CD4-positive, alpha-beta memory T cell (primary cell): Measurements from ENCODE around the gene OBSCN. TPM values are rescaled to one million over a fixed set of nuclear protein-coding genes. Genes with fewer than 3 reads are reported as not detected.

Experiments used
- CTCF ChIA-PET: fragments of 350-600 bp; sonication (Branson Sonifier 250); formaldehyde crosslinking; loops from one replicate; lab custom pipeline; 2021; ENCODE audit warnings: inconsistent platforms; ENCODE audit not compliant: partially characterized antibody; lab: Charles Lee
- POLR2A ChIA-PET: fragments of 350-600 bp; sonication (Branson Sonifier 250); formaldehyde crosslinking; loops from one replicate; lab custom pipeline; 2021; ENCODE audit not compliant: partially characterized antibody; lab: Charles Lee
- DNase-seq, 5 donors: peaks; one replicate each; pipeline versions ENCODE4 v3.0.0 to v3.0.0-alpha.2; 2020 to 2022; ENCODE audit warnings: mixed read lengths in 1 of 5
- H3K27ac ChIP-seq: one replicate; pipeline ENCODE4 v1.7.0; 2013; ENCODE audit warnings: low read depth, low read length
- H3K27me3 ChIP-seq: 2 replicates; pipeline ENCODE4 v1.7.0; 2013; ENCODE audit warnings: mild to moderate bottlenecking, low read length, moderate library complexity; ENCODE audit not compliant: insufficient read depth
- H3K36me3 ChIP-seq: 2 replicates; pipeline ENCODE4 v1.7.0; 2013; ENCODE audit warnings: mild to moderate bottlenecking, low read length, moderate library complexity; ENCODE audit not compliant: insufficient read depth
- H3K4me1 ChIP-seq: 2 replicates; pipeline ENCODE4 v1.7.0; 2013; ENCODE audit warnings: mild to moderate bottlenecking, low read length, moderate library complexity; ENCODE audit not compliant: insufficient read depth
- H3K4me3 ChIP-seq, 2 donors: one replicate each; pipeline ENCODE4 v1.7.0; 2013; ENCODE audit warnings: low read length in 2 of 2, mild to moderate bottlenecking in 1 of 2
- H3K9me3 ChIP-seq, 2 donors: one replicate each; pipeline ENCODE4 v1.7.0; 2013; ENCODE audit warnings: low read length in 2 of 2, control low read depth in 1 of 2; ENCODE audit not compliant: control insufficient read depth in 1 of 2
- H3K27ac Mint-ChIP-seq, 7 donors: one replicate each; pipeline ENCODE4 v1.8.0; 2020 to 2021; ENCODE audit warnings: mixed read lengths in 7 of 7, mild to moderate bottlenecking in 6 of 7, inconsistent platforms in 3 of 7, moderate library complexity in 3 of 7
- H3K27me3 Mint-ChIP-seq, 2 donors: one replicate each; pipeline ENCODE4 v1.8.0; 2020 to 2021; ENCODE audit warnings: mixed read lengths in 2 of 2
- H3K36me3 Mint-ChIP-seq, 2 donors: one replicate each; pipeline ENCODE4 v1.8.0; 2020 to 2021; ENCODE audit warnings: mixed read lengths in 2 of 2, inconsistent platforms in 1 of 2, mild to moderate bottlenecking in 1 of 2
- H3K4me1 Mint-ChIP-seq, 4 donors: one replicate each; pipeline ENCODE4 v1.8.0; 2020 to 2021; ENCODE audit warnings: mixed read lengths in 4 of 4, mild to moderate bottlenecking in 1 of 4
- H3K4me3 Mint-ChIP-seq, 8 donors: one replicate each; pipeline ENCODE4 v1.8.0; 2020 to 2021; ENCODE audit warnings: mixed read lengths in 8 of 8, mild to moderate bottlenecking in 7 of 8, moderate library complexity in 6 of 8, inconsistent platforms in 3 of 8
- H3K9me3 Mint-ChIP-seq, 8 donors: one replicate each; pipeline ENCODE4 v1.8.0; 2020 to 2021; ENCODE audit warnings: mixed read lengths in 8 of 8, mild to moderate bottlenecking in 5 of 8, inconsistent platforms in 3 of 8, moderate library complexity in 1 of 8
- intact Hi-C: fragments of 100-400 bp; cut with micrococcal nuclease; formaldehyde crosslinking; loops from one replicate; pipeline ENCODE4 v1.15.1; 2023
- polyA plus RNA-seq, 2 donors: library from polyadenylated mRNA; unstranded; fragments of 300-500 nt; fragmentation: Illumina TruSeq; gene quantifications; one replicate each; pipeline ENCODE4 v1.2.3, GENCODE V29; 2021
- total RNA-seq, 2 experiments: library from RNA; stranded (reverse); gene quantifications; one replicate each; pipeline ENCODE4 v1.2.3, GENCODE V29; 2021

OBSCN gene
- total and polyA plus RNA-seq, 4 experiments from 2014 or later, result 0.19 to 91.4 (median 39.8) TPM

- ChIA-PET POLR2A (no interaction called here), CTCF (interaction anchor here (0.6 to 2.0 kb wide), 3 partner anchors 9 to 18 kb away, joined by 3 to 5 read pairs (median 4); no protein-coding TSS in a partner anchor)
- Histone ChIP-seq H3K27me3 (no peaks in the 10 kb centered on the region), H3K9me3 (no peaks in the 10 kb centered on the region), H3K27ac (no peak overlapping the region), H3K4me1 (no peaks in the 10 kb centered on the region), H3K4me3 (no peak overlapping the region), H3K36me3 (no peaks in the 10 kb centered on the region)
- Mint-ChIP-seq H3K36me3 (peaks cover 3 to 13% of the 10 kb centered on the region in 2 donors), H3K9me3 (peaks cover 0 to 5% (median 0%) of the 10 kb centered on the region in 8 donors), H3K27ac (no peak overlapping the region), H3K4me1 (peaks cover 0 to 2% (median 0%) of the 10 kb centered on the region in 4 donors), H3K27me3 (peaks cover 0 to 2% of the 10 kb centered on the region in 2 donors), H3K4me3 (no peak overlapping the region)
- no peak for DNase-seq
- intact Hi-C loops, result no loop called here
These were observed 2.9 kb upstream of the OBSCN start for GRCh38 chr1:228204958-228205357.

GRCh38 chr1:228205526-228206436, 2.1 kb upstream of the OBSCN start:
- Histone ChIP-seq H3K27ac (no peak overlapping the region), H3K9me3 (no peaks in the 10 kb centered on the region), H3K4me1 (no peaks in the 10 kb centered on the region), H3K4me3 (no peak overlapping the region), H3K36me3 (no peaks in the 10 kb centered on the region), H3K27me3 (no peaks in the 10 kb centered on the region)
- Mint-ChIP-seq H3K27me3 (peaks cover 0 to 2% of the 10 kb centered on the region in 2 donors), H3K4me1 (peaks cover 0 to 2% (median under 1%) of the 10 kb centered on the region in 4 donors), H3K4me3 (no peak overlapping the region), H3K36me3 (peaks cover 3 to 9% of the 10 kb centered on the region in 2 donors), H3K9me3 (peaks cover 0 to 2% (median 0%) of the 10 kb centered on the region in 8 donors), H3K27ac (no peak overlapping the region)
- DNase-seq, result no peak
- intact Hi-C loops, result no loop called here
- CTCF ChIA-PET, result interaction anchor here (0.6 to 0.8 kb wide), 2 partner anchors 11 to 76 kb away, joined by 3 read pairs; no protein-coding TSS in a partner anchor
- POLR2A ChIA-PET, result interaction anchor here (1.1 kb wide), 1 partner anchor 62 kb away, joined by 3 read pairs; no protein-coding TSS in a partner anchor

- Histone ChIP-seq H3K9me3 (no peaks in the 10 kb centered on the region), H3K27ac (no peak overlapping the region), H3K4me3 (no peak overlapping the region), H3K36me3 (no peaks in the 10 kb centered on the region), H3K4me1 (no peaks in the 10 kb centered on the region), H3K27me3 (no peaks in the 10 kb centered on the region)
- H3K36me3 Mint-ChIP-seq, result peaks cover 0 to under 1% of the 10 kb centered on the region in 2 donors
- H3K9me3 Mint-ChIP-seq, result no peaks in the 10 kb centered on the region
- ChIA-PET CTCF (no interaction called here), POLR2A (interaction anchor here (1.1 kb wide), 1 partner anchor 63 kb away, joined by 3 read pairs; no protein-coding TSS in a partner anchor)
- H3K27me3 Mint-ChIP-seq, result peaks cover 0 to 2% of the 10 kb centered on the region in 2 donors
- H3K4me3 Mint-ChIP-seq, result no peak overlapping the region
- no peak overlapping the region for H3K27ac Mint-ChIP-seq
- DNase-seq, result no peak
- H3K4me1 Mint-ChIP-seq, result peaks cover 0 to 8% (median 6%) of the 10 kb centered on the region in 4 donors
- intact Hi-C loops, result no loop called here
These were observed 1.1 kb upstream of the OBSCN start for GRCh38 chr1:228206582-228207351.

- Histone ChIP-seq H3K27me3 (no peaks in the 10 kb centered on the region), H3K36me3 (no peaks in the 10 kb centered on the region), H3K9me3 (no peaks in the 10 kb centered on the region), H3K4me1 (no peaks in the 10 kb centered on the region), H3K27ac (no peak overlapping the region), H3K4me3 (no peak overlapping the region)
- no peaks in the 10 kb centered on the region for H3K9me3 Mint-ChIP-seq
- H3K27ac Mint-ChIP-seq, result no peak overlapping the region
- H3K4me3 Mint-ChIP-seq, result no peak overlapping the region
- no peaks in the 10 kb centered on the region for H3K36me3 Mint-ChIP-seq
- DNase-seq, result no peak
- H3K27me3 Mint-ChIP-seq, result no peaks in the 10 kb centered on the region
- intact Hi-C loops, result no loop called here
- POLR2A ChIA-PET, result no interaction called here
- peaks cover 0 to 8% (median 6%) of the 10 kb centered on the region in 4 donors for H3K4me1 Mint-ChIP-seq
- CTCF ChIA-PET, result no interaction called here
These were observed 448 bp upstream of the OBSCN start for GRCh38 chr1:228207381-228207810.

GRCh38 chr1:228208831-228209551, 1.1 kb downstream of the OBSCN start:
- Mint-ChIP-seq H3K27me3 (no peaks in the 10 kb centered on the region), H3K4me3 (no peak overlapping the region), H3K36me3 (peaks cover 0 to 2% of the 10 kb centered on the region in 2 donors), H3K4me1 (peaks cover 2 to 13% (median 7%) of the 10 kb centered on the region in 4 donors), H3K27ac (peak overlapping the region in 1 of 7 donors; percentile 51), H3K9me3 (no peaks in the 10 kb centered on the region)
- no peak for DNase-seq
- ChIA-PET POLR2A (interaction anchor here (0.8 to 0.9 kb wide), 2 partner anchors 11 to 42 kb away, joined by 3 read pairs; no protein-coding TSS in a partner anchor), CTCF (no interaction called here)
- Histone ChIP-seq H3K36me3 (no peaks in the 10 kb centered on the region), H3K4me3 (no peak overlapping the region), H3K27ac (no peak overlapping the region), H3K27me3 (no peaks in the 10 kb centered on the region), H3K9me3 (no peaks in the 10 kb centered on the region), H3K4me1 (peaks cover 1% of the 10 kb centered on the region)
- intact Hi-C loops, result no loop called here

GRCh38 chr1:228209657-228210056, 1.8 kb downstream of the OBSCN start:
- no peaks in the 10 kb centered on the region for H3K9me3 ChIP-seq
- Mint-ChIP-seq H3K27ac (no peak overlapping the region), H3K27me3 (no peaks in the 10 kb centered on the region), H3K36me3 (peaks cover 0 to 2% of the 10 kb centered on the region in 2 donors), H3K4me3 (peak overlapping the region in 1 of 8 donors; percentile 10), H3K4me1 (peaks cover 2 to 15% (median 9%) of the 10 kb centered on the region in 4 donors), H3K9me3 (no peaks in the 10 kb centered on the region)
- intact Hi-C loops, result no loop called here
- no peak overlapping the region for H3K4me3 ChIP-seq
- H3K27me3 ChIP-seq, result no peaks in the 10 kb centered on the region
- CTCF ChIA-PET, result no interaction called here
- no peak overlapping the region for H3K27ac ChIP-seq
- H3K36me3 ChIP-seq, result no peaks in the 10 kb centered on the region
- no peak for DNase-seq
- POLR2A ChIA-PET, result interaction anchor here (0.8 to 0.9 kb wide), 2 partner anchors 10 to 43 kb away, joined by 3 read pairs; no protein-coding TSS in a partner anchor
- peaks cover 7% of the 10 kb centered on the region for H3K4me1 ChIP-seq
